Kidney glomerular epithelial cell (primary cell): ENCODE results near the gene ITPRIPL2.
A peak's percentile ranks its signal among the peaks of the same experiment; 100 is the strongest.

Experiments
- DNase-seq: peaks from one replicate; lab custom pipeline; 2025; lab: John Stamatoyannopoulos, UW

Gene ITPRIPL2

DNA sequence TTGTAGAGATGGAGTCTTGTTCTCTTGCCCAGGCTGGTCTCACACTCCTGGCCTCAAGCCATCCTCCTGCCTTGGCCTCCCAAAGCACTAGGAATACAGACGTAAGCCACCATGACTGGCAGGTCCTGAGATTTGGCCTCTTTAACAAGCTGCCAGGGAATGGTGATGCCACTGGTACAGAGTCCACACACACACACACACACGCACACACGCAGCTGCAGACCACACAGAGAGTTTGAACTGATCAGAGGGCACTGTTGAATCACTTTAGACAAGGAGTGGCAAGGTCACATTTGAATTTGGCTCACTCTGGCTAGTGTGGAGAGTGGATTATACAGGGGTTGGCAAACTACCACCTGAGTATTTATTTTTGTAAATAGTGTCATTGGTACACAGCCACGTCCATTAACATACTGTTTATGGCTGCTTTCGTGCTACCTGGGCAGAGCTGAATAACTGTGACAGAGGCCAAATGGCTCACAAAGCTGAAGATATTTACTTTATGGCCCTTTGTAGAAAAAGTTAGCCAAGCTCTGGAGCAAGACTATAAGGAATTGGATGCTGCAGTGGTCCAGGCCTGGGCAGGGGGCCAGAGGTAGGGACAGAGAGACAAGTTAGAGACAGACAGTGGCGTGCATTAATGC lies 9.9 kb downstream of the ITPRIPL2 start:
- no peak for DNase-seq

GRCh38 chr16:19126300-19126699 lies 12.5 kb downstream of the ITPRIPL2 start:
- no peak for DNase-seq

GRCh38 chr16:19127205-19127604 lies 13.4 kb downstream of the ITPRIPL2 start:
- DNase-seq: no peak

GRCh38 chr16:19127674-19128131 lies 13.9 kb downstream of the ITPRIPL2 start:
- DNase-seq: no peak

GRCh38 chr16:19128454-19129200 lies 14.9 kb downstream of the ITPRIPL2 start:
- no peak for DNase-seq

DNA sequence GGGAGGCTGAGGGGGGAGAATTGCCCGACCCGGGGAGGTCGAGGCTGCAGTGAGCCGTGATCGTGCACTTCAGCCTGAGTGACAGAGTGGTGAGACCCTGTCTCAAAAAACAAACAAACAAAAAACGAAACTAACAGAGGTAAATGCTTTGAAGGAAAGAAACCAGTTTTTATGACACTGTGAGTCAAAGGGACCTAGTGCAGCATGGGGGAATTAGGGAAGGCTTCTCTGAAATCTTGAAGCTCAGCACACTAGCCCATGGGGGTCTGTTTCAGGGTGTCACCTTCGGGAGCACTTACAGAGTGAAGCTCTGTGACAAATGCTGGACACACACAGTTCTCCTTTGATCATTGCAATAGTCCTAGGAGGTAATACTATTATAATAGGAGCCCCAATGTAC lies 16.6 kb downstream of the ITPRIPL2 start:
- no peak for DNase-seq

DNA sequence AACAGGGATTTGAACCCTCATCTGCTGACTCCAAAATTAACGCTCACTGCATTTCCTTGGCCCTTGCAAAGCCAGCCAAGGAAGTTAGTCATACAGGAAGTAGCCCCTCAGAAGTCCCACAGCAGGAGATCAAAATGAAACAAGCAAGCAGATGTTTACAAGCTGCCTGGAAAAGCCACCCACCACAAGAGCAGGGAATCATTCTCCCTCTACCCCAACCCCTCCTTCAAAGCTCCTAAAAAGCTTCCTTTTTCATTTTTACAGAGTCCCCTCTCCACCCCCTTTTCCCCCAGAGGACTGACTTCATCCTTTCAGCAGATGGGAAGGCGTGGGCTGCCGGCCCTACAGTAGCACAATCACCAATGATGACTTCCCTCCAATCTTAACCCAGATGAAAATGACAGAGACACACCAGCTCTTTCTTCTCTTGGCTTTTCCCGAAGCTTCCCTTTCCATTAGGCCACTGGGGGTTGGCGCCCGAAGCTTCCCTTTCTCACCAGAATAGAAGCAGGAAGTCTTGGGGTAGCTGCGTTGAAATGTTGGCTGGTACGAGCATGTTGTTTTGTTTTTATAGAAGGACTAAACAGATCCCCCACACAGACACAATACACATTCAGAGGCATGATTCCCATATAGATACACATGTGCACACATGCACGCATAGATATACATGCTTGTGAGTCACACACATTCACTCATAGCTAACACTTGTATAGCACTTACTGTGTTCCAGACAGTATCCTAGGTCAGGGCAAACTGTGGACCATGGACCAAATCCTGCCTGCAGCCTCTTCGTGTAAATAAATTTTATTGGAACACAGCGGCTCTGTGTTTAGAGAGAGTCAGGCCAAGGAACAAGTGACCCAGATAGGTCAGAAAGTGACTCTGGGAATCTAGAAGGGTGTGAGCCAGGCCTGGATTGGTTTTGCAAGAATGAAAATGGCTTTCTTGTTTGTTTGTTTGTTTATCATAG lies 17.4 kb downstream of the ITPRIPL2 start:
- DNase-seq: peak; percentile 8

- no peak for DNase-seq
These were observed 18.1 kb downstream of the ITPRIPL2 start for GRCh38 chr16:19131825-19132218.

DNA sequence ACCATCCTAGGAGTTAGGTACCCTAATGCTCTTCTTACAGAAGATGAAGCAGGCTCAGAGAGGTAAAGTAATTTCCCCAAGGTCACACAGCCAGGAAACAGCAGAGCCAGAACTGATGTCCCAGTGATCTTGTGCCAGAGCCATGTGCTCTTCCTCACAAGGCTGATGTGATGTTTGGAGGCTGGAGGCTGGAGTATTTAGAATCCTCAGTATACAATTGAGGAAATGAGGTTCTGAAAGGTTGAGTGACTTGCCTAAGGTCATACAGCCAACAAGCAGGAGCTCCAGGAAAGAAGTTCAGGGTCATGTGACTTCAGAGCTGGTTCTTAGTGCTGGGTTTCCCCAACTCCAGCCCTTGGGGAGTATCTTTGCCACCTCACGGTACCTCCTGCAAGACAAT lies 18.5 kb downstream of the ITPRIPL2 start:
- DNase-seq: no peak

DNA sequence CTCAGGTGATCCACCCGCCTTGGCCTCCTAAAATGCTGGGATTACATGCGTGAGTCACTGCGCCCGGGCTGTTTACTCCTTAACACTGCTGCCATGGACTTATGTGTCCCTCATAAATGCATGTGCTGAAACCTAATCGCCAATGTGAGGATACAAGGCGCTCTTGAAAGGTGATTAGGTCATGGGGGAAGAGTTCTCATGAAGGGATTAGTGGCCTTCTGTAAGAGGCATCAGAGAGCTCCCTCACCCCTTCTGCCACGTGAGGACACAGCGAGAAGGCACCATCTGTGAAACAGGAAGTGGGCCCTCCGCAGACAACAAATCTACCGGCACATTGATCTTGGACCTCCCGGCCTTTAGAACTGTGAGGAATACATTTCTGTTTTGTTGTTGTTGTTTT lies 19.1 kb downstream of the ITPRIPL2 start:
- DNase-seq: no peak

- DNase-seq: no peak
These were observed 19.8 kb downstream of the ITPRIPL2 start for GRCh38 chr16:19133600-19133999.

DNA sequence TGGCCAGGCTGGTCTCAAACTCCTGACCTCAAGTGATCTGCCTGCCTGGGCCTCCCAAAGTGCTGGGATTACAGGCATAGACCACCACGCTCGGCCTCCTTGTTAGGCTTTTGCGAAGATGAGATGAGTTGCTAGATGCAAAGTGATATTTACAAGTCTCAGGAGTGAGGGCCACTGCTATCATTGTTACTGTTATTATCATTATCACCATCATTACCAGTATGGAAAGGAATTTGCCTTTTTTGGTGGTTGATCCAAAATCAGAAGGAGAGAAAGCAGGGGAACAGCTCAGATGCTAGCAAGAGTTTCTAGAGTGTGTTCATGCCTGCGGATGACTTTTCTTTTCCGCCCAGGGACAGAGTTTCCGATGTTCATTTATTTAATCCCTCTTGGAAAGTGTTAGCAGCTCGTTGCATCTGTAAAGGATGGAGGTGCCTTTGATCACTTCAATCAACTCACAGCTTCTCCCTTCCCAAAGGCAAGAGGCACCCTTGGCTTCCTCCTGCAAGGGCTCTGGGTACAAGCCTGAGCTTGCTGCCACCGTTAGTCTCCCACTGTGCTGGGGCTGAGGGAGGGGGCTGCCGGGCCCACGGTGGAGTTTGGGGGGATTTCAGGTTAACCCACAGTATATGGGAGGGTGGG lies 21.6 kb downstream of the ITPRIPL2 start:
- no peak for DNase-seq

DNA sequence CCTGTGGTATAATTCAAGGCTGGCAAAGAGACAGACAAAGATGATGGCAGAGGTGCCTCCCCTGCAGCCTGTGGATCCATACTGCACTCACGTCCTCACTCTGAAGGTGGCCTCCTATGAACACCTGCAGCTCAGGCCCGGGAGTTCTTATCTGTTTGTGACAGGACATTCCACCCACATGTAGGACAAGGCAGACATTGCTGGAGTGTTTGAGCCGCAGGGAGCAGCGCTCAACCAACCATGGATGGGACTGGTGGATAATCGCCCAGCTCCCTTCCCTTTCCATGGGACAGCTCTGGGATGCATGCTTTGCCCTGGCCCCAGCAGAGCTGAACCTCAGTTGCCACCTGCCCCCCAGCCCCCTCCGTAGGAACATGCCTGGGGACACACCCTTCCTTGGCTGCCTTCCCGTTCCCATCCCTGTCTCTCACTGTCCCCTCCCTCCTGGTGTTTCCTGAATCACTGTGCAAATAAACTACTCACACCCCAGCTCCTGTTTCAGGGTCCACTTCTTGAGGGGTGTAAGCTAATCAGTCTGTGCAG lies 22.2 kb downstream of the ITPRIPL2 start:
- no peak for DNase-seq

- no peak for DNase-seq
These were observed 22.9 kb downstream of the ITPRIPL2 start for GRCh38 chr16:19136549-19137196.

- DNase-seq: no peak
These were observed 23.7 kb downstream of the ITPRIPL2 start for GRCh38 chr16:19137201-19138128.

DNA sequence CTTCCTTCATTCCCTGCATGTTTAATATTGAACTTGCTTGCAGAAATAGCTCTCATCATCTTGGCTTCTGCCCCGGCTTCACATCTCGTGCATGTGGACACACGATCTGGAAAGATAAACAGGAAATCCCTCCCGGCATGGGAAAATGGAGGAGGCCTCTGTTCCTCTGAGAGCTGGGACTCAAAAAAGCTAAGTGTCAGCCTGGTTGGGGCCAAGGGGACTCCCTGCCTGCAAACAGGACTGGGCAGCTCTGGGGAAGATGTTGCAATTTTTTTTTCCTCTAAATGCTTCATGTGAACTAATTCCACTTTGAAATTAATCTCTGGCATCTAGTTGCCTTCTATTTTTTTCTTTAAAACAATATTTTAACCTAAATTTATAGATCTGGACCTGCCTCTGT lies 24.8 kb downstream of the ITPRIPL2 start:
- DNase-seq: no peak

DNA sequence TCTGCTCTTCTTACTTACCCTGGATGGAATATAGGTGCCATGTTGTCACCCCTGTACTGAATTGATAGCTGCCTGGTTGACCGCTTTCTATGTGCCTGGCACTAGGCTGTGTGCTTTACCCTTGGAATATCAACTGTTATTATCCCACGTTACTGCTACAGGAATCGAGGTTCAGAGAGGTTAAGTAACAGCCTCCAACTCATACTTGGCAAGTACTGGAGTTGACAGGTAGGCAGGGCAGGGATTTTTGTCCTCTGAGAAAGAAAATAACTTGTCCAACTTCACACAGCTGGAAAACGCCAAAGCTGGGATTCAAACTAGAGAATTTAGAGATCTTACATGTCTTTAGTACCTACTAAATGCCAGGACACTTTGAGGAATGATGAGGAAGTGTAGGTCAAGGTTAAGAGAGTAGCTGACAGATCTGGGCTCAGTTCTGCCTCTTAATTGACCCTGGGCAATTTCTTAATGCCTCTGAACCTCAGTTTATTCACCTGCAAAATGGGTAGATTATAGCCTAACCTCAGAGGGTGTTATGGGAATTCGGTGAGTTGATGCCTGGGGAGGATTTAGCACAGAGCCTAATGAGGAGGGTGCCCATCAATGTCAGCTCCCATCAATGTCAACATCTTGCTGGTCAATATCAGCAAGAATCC lies 25.8 kb downstream of the ITPRIPL2 start:
- DNase-seq: no peak

DNA sequence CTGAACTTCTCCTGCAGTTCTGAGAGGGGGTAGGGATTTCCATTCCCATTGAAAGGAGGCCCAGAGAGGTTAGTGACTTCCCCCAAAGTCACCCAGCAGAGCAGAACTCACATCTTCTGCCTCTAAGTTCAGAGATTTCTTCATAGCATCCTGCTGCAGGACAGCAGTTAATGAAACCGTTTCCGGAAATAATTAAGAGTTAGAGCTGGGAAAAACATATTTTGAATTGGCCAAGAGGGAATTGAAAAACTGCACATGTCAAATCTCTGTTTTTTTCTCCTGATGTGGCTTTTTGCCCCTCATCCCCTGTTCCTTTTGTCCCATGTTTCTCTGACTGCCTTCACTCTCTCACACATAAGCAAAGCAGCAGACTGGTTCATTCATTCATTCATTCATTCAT lies 26.6 kb downstream of the ITPRIPL2 start:
- DNase-seq: no peak

DNA sequence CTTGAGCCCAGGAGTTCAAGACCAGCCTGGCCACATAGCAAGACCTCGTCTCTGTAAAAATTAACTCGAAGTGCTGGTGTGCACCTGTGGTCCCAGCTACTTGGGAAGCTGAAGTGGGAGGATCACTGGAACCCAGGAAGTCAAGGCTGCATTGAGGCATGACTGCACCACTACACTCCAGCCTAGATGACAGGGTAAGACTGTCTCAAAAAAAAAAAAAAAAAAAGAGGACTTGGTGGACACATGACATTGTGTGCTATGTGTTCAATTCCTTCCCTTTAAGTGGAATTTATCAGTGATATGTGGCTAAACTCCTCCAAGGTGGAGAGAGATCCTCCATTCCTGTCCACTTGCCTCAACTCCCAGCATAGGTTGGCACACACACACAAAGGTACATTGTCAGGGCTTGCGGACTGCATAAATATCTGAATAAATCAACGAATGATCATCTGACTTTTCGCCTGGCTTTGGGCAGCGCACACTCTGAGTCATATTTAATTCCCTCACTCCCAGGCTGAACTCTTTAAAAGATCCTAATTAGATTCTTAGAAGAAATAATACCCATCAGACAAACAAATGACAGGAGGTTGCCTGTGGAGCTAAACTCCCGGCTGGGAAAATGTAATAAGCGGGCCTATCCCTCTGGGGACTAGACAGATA lies 29.3 kb downstream of the ITPRIPL2 start:
- DNase-seq: no peak
